Middle frontal gyrus (tissue), 1 donor: ENCODE data around the gene FKBP15.
"Not testable (repeated sequence)": the region's sequence is repeated elsewhere in the genome, so short reads cannot be mapped to it uniquely, and the experiment has no call there.

ENCODE experiments used
- DNase-seq: peaks from one replicate; pipeline ENCODE4 v3.0.0-alpha.2; 2015; ENCODE audit warnings: low spot score; ENCODE audit errors: extremely low spot score

FKBP15 gene, protein sequence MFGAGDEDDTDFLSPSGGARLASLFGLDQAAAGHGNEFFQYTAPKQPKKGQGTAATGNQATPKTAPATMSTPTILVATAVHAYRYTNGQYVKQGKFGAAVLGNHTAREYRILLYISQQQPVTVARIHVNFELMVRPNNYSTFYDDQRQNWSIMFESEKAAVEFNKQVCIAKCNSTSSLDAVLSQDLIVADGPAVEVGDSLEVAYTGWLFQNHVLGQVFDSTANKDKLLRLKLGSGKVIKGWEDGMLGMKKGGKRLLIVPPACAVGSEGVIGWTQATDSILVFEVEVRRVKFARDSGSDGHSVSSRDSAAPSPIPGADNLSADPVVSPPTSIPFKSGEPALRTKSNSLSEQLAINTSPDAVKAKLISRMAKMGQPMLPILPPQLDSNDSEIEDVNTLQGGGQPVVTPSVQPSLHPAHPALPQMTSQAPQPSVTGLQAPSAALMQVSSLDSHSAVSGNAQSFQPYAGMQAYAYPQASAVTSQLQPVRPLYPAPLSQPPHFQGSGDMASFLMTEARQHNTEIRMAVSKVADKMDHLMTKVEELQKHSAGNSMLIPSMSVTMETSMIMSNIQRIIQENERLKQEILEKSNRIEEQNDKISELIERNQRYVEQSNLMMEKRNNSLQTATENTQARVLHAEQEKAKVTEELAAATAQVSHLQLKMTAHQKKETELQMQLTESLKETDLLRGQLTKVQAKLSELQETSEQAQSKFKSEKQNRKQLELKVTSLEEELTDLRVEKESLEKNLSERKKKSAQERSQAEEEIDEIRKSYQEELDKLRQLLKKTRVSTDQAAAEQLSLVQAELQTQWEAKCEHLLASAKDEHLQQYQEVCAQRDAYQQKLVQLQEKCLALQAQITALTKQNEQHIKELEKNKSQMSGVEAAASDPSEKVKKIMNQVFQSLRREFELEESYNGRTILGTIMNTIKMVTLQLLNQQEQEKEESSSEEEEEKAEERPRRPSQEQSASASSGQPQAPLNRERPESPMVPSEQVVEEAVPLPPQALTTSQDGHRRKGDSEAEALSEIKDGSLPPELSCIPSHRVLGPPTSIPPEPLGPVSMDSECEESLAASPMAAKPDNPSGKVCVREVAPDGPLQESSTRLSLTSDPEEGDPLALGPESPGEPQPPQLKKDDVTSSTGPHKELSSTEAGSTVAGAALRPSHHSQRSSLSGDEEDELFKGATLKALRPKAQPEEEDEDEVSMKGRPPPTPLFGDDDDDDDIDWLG

DNA sequence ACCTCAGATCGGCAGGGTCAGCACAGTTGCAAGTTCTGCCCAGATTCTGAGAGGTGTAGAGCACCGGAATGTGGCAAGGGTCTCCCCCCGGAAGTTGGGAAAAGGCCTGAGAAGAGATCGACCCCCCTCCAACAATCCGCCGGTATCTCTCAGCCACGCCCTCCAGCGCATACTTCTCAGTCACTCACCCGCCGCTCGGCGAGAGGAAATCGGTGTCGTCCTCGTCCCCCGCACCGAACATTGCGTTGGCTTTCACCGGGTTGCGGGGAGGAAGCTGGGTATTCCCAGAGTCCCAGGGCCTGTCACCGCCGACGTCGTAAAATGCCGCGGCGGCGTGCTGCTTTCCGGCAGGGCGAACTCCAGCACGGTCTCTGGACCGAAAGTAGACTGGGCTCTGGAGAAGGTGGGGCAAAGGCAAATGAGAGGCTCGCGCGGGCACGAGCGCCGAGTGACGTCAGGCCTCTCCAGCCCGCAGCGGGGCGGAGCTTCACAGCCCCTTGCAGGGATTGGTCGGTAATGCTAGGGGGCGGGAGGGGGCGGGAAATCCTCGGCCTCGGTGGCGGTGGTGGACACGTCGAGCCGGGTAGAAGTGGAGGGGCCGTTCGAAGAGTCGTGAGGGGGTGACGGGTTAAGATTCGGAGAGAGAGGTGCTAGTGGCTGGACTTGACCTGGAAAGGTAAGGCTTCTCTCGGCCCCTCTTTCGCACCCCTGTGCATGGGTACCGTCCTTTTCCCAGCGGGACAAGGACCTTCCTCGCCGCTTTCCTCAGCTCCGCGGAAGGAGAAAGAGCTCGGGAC is at the start of gene FKBP15, which contains the start of gene SLC31A1:
FKBP15 (minus strand) TSS at position 275 of the 797 bp plus-strand sequence; CDS start at position 241, 34 bp downstream.
SLC31A1 (plus strand) TSS at position 542 of the 797 bp plus-strand sequence. CDS start 34,605 bp downstream, outside the sequence.
- peak; percentile 98 for DNase-seq

GRCh38 chr9:113269871-113270270 is 48.8 kb upstream of the FKBP15 start:
- no peak for DNase-seq

DNA sequence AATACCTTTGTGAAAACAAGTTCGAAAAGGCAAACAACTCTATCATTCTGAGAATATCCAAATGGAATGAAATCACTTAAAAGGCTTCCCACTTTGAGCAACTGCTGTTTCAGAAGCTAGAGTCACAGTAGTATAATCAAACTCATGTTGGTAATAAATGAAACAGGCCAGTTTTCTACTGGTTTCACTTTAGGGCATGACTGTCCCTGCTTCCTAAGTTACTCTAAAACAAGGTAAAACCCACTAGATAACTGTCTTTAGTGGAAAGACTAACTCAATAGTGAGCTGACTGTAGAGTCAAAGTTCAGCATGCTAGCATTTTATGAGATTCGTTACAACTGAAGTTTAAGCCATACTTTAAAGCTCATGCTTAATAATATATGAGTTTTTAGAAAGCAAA is 48.3 kb upstream of the FKBP15 start:
- DNase-seq: no peak

- no peak for DNase-seq
These were observed 47.0 kb upstream of the FKBP15 start for GRCh38 chr9:113267911-113268566.

DNA sequence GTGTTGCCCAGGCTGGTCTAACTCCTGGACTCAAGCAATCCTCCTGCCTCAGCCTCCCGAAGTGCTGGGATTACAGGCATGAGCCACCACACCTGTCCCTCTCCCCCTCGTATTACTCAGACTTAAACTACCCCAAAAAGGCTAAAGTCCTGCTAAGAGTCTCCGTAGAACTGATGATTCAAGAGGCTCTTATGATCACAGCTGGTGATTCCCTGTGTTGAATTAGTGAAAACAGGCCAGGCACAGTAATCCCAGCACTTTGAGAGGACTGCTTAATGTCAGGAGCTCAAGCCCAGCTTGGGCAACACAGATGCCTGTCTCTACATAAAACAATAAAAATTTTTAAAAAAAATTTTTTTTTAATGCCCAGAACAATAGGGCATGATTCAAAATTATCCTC is 45.1 kb upstream of the FKBP15 start:
- DNase-seq: no peak

DNA sequence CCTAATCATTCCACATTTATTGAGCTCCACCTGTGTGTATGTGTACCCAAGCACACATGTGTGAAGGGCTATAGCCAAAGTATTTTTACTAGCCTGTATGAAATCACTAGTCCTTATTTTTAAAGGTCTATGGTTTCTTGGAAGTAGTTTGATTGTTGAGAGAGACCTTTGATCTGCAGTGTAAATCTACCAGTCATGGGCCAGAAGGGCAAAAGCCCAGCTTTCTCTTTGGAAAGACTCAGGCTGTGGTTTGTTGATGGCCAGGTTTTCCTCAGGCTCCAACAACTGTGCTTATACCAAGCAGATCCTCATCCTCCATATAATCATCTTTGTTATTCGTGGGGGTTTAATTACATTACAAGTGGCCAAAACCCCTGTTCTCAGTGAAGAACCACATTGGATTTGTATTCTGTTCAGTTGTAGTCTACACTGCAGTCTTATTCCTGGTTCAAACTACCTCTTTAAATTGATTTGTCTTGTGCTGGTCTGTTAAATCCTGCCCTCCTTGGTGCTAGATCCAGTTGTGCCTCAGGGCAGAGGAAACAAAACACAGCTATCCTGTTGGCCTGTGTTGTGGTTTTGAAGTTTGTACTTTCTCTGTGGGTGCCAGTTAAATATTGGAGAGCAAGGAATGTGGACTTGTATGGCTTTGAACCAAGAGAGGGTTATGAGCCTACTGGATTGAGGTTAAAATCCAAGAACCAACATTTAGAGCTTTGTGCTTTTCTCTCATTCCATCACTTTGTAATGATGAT is 41.0 kb upstream of the FKBP15 start:
- no peak for DNase-seq

GRCh38 chr9:113258282-113258681 is 37.2 kb upstream of the FKBP15 start:
- DNase-seq: no peak

GRCh38 chr9:113257863-113258262 is 36.8 kb upstream of the FKBP15 start:
- no peak for DNase-seq

DNA sequence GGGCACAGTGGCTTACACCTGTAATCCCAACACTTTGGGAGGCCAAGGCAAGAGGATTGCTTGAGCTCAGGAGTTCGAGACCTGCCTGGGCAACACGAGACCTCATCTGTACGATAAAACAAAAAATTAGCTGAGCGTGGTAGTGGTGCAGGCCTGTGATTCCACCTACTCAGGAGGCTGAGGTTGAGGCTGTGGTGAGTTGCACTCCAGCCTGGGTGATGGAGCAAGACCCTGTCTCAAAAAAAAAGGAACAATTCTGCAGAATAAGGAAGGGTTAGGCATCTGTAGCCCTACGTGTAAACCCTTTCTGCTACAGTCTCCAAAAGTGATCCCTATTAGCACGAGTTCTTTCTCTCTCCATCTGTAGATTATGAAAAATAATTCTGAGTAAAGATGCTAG is 34.4 kb upstream of the FKBP15 start:
- DNase-seq: no peak

- DNase-seq: no peak
These were observed 33.9 kb upstream of the FKBP15 start for GRCh38 chr9:113254991-113255390.

DNA sequence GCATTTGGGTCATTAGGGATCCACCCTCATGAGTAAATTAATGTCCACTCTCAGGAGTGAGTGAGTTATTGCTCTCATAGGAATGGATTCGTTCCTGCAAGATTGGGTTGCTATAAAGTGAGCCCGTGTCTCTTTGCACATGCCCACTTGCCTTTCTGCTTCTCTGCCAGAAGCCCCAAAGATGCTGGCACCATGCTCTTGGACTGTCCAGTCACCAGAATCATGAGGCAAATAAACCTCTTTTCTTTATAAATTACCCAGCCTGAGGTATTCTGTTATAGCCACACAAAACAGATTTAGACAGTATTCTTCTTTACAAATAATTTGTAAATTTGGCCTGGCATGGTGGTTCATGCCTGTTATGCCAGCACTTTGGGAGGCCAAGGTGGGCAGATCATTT is 29.7 kb upstream of the FKBP15 start:
- no peak for DNase-seq

GRCh38 chr9:113249661-113250060 is 28.6 kb upstream of the FKBP15 start:
- DNase-seq: not testable (repeated sequence)

DNA sequence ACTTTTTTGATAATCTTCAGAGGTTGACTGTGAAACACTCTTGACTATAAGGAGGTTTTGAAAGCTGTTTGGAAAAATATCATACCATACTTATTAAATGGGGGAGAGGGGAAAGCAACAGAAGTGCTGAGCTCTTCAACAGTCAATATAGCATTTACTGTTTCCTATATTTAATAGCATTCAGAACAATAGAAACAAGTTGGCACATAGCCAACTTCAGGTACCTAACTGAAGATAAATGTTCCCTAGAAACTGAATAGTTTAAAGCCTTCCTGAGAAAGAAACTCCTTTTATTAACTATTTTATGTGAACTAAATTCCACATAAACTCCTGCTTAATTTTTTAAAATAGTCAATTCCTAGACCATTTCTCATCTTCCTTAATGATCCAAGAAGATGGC is 26.6 kb upstream of the FKBP15 start:
- DNase-seq: no peak

DNA sequence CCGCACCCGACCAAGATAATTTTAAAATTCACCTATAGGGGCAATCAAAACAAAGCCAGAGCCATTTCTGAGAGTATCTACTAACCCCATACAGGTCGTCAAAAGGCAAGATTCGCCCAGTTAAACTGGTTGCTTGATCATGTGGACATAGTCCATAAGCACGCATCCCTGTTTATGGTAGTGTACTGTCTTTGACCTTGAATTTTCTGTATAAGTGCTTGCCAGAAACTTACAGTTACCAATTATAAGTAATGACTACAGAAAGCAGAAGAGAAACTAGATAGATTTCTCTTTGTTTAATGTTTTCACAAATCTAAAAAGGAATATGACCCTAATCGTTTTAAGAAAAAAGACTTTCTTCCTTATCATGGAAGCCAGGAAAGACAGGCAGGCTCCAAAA is 25.9 kb upstream of the FKBP15 start:
- no peak for DNase-seq

DNA sequence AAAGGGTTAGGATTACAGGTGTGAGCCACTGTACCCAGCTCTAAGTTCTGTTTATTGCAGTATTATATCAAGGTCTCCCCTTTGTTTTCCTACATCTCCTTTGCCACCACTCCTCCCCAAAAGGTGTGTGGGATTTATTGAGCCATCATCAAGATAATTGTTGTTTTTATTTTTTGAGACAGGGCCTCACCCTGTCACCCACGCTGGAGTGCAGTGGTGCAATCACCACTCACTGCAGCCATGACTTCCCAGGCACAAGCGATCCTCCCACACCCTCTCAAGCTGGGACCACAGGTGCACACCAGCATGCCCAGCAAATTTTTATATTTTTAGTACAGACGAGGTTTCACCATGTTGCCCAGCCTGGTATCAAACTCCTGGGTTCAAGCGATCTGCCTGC is 24.8 kb upstream of the FKBP15 start:
- DNase-seq: no peak

- DNase-seq: no peak
These were observed 23.5 kb upstream of the FKBP15 start for GRCh38 chr9:113244556-113244955.

- DNase-seq: no peak
These were observed 20.1 kb upstream of the FKBP15 start for GRCh38 chr9:113241161-113241560.

DNA sequence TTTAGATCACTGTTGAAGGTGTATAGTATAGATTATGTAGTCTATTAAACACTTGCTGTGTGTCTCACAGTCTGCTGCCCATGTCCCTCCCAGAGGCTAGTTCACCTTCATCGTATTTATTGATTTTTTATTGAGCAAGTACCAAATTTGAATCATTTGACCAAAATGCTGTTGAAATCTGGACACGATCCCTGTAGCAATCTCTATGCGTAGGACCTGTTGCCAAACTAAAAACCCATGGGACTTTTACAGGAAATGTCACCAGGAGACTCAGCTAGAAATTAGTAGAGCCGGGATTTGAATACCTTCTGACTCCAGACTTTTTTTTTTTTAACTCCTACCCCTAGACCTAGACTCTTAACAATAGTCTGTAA is 17.8 kb upstream of the FKBP15 start:
- no peak for DNase-seq

DNA sequence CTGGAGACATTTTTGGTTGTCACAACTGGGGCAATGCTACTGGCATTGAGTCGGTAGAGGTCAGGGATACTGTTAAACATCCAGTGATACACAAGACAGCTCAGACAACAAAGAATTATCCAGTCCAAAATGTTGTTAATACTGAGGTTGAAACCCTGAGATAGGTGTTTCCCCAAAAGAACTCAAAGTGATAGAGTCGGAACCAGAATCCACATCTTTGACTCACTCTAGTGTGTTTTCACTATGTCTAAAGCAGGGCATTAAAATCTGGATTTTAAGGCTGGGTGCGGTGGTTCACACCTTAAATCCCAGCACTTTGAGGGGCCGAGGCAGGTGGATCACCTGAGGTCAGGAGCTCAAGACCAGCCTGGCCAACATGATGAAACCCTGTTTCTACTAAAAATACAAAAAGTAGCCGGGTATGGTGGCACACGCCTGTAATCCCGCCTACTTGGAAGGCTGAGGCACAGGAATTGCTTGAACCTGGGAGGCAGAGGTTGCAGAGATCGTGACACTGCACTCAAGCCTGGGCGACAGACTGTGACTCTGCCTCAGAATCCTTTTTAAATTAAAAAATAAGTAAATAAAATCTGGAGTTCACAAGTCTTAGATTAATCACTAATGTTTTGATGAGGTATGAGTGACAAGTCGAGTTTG is 17.3 kb upstream of the FKBP15 start:
- DNase-seq: no peak
